Keratinocyte (primary cell): ENCODE measurements around the gene TMBIM1.

ENCODE experiments used
- EZH2 ChIP-seq: IDR thresholded peaks from one replicate; pipeline ENCODE4 v1.6.1; 2012; ENCODE audit warnings: inconsistent platforms, mild to moderate bottlenecking, low read length, moderate library complexity
- TF ChIP-seq, protein P1 (sequence below), 3 experiments: IDR thresholded peaks in 1 of 3; conservative IDR thresholded peaks in 1 of 3; optimal IDR thresholded peaks in 1 of 3; 2 replicates in 2 of 3; 3 replicates in 1 of 3; pipeline versions ENCODE3 to v1.5.1; 2011; ENCODE audit warnings: low read length in 3 of 3, mild to moderate bottlenecking in 3 of 3, moderate library complexity in 2 of 3, control low read depth in 1 of 3, inconsistent platforms in 1 of 3; ENCODE audit not compliant: insufficient read depth in 2 of 3; ENCODE audit errors: extremely low read depth in 1 of 3

DNA sequence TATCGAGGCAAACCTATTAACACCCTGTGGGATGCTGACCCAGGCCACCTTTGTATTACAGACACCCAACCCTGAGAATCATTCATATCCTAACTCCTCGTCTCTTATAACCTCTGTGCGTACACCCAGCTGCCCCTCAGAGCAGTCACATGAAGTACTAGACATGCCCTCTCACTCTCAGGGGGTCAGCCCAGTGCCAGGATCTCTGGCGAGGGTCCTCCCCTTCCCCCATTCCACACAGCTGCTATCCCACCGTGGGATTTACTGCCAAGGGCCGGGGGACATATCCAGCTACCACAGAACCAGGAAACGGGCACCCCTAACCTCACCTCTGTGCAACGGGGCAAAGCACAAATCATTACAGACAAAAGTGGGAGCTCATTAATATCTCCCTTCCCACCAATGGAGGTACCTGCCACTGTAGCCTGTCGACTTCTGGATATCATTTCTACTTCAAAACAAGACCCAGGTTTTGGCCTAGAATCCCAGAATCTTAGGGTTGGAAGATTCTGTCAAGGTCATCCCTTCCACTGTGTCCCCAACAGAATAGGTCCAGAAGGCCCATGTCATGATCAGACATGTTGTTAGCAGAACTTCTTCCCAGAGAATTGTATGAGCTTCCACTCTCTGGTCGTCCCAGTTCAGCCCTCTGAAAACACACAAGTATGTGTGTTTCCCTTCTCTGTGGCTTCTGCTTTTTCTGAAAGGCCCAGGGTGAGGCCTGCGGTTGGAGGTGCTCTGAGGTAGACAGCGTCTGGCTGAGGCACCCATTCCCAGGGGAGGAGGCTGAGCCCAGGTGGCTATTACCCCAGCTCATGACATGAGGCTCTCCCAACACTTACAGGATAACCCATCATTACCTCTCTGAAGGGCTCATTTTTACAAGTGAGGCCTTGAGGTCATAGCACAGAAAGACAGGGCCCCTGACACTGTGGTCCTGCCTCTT, 1.7 kb downstream of the TMBIM1 start:
- TF ChIP-seq, protein P1, sequence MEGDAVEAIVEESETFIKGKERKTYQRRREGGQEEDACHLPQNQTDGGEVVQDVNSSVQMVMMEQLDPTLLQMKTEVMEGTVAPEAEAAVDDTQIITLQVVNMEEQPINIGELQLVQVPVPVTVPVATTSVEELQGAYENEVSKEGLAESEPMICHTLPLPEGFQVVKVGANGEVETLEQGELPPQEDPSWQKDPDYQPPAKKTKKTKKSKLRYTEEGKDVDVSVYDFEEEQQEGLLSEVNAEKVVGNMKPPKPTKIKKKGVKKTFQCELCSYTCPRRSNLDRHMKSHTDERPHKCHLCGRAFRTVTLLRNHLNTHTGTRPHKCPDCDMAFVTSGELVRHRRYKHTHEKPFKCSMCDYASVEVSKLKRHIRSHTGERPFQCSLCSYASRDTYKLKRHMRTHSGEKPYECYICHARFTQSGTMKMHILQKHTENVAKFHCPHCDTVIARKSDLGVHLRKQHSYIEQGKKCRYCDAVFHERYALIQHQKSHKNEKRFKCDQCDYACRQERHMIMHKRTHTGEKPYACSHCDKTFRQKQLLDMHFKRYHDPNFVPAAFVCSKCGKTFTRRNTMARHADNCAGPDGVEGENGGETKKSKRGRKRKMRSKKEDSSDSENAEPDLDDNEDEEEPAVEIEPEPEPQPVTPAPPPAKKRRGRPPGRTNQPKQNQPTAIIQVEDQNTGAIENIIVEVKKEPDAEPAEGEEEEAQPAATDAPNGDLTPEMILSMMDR (optimal IDR thresholded peaks at IDR 0.05 in 1 of 3, IDR thresholded peaks at IDR 0.05 in 1 of 3, conservative IDR thresholded peaks at IDR 0.05 in 1 of 3; ENCODE audit: extremely low read depth in 1 of 3, insufficient read depth in 2 of 3, low read length in 3 of 3) = no peak
- no peak for TF ChIP-seq EZH2
